ENCODE data around the gene IQCK.
"Not testable (repeated sequence)": the region's sequence is repeated elsewhere in the genome, so short reads cannot be mapped to it uniquely, and the experiment has no call there.

Gene IQCK

GRCh38 chr16:19715566-19715965 lies 2.5 kb upstream of the IQCK start:
- in situ Hi-C loops (cut with MboI; ENCODE audit: low sequenced_read_pairs), result no loop called here

- in situ Hi-C loops (cut with MboI; ENCODE audit: low sequenced_read_pairs), result no loop called here
Observed at GRCh38 chr16:19716183-19716582, 1.9 kb upstream of the IQCK start.

- in situ Hi-C loops (cut with MboI; ENCODE audit: low sequenced_read_pairs), result not testable (repeated sequence)
Observed at GRCh38 chr16:19716728-19717127, 1.3 kb upstream of the IQCK start.

GRCh38 chr16:19717314-19717713 lies 757 bp upstream of the IQCK start:
- in situ Hi-C loops (cut with MboI; ENCODE audit: low sequenced_read_pairs), result no loop called here

- in situ Hi-C loops (cut with MboI; ENCODE audit: low sequenced_read_pairs), result no loop called here
Observed at GRCh38 chr16:19718624-19718965, 524 bp downstream of the IQCK start.

GRCh38 chr16:19722269-19722952 lies 4.3 kb downstream of the IQCK start:
- in situ Hi-C loops (cut with MboI; ENCODE audit: low sequenced_read_pairs), result no loop called here

GRCh38 chr16:19722981-19723380 lies 4.9 kb downstream of the IQCK start:
- in situ Hi-C loops (cut with MboI; ENCODE audit: low sequenced_read_pairs), result no loop called here

- in situ Hi-C loops (cut with MboI; ENCODE audit: low sequenced_read_pairs), result no loop called here
Observed at GRCh38 chr16:19728636-19728965, 10.5 kb downstream of the IQCK start.

- in situ Hi-C loops (cut with MboI; ENCODE audit: low sequenced_read_pairs), result no loop called here
Observed at GRCh38 chr16:19733551-19733950, 15.5 kb downstream of the IQCK start.

- in situ Hi-C loops (cut with MboI; ENCODE audit: low sequenced_read_pairs), result no loop called here
Observed at GRCh38 chr16:19735074-19735867, 17.2 kb downstream of the IQCK start.

GRCh38 chr16:19737306-19738038 lies 19.4 kb downstream of the IQCK start:
- in situ Hi-C loops (cut with MboI; ENCODE audit: low sequenced_read_pairs), result no loop called here

GRCh38 chr16:19741354-19741753 lies 23.3 kb downstream of the IQCK start:
- in situ Hi-C loops (cut with MboI; ENCODE audit: low sequenced_read_pairs), result no loop called here

- in situ Hi-C loops (cut with MboI; ENCODE audit: low sequenced_read_pairs), result no loop called here
Observed at GRCh38 chr16:19743816-19744159, 25.7 kb downstream of the IQCK start.

GRCh38 chr16:19744670-19745069 lies 26.6 kb downstream of the IQCK start:
- in situ Hi-C loops (cut with MboI; ENCODE audit: low sequenced_read_pairs), result no loop called here

GRCh38 chr16:19745286-19746010 lies 27.4 kb downstream of the IQCK start:
- in situ Hi-C loops (cut with MboI; ENCODE audit: low sequenced_read_pairs), result no loop called here

- in situ Hi-C loops (cut with MboI; ENCODE audit: low sequenced_read_pairs), result no loop called here
Observed at GRCh38 chr16:19746561-19746960, 28.5 kb downstream of the IQCK start.

GRCh38 chr16:19748389-19749168 lies 30.5 kb downstream of the IQCK start:
- in situ Hi-C loops (cut with MboI; ENCODE audit: low sequenced_read_pairs), result no loop called here

- in situ Hi-C loops (cut with MboI; ENCODE audit: low sequenced_read_pairs), result no loop called here
Observed at GRCh38 chr16:19749571-19750080, 31.6 kb downstream of the IQCK start.

- in situ Hi-C loops (cut with MboI; ENCODE audit: low sequenced_read_pairs), result no loop called here
Observed at GRCh38 chr16:19751478-19752385, 33.7 kb downstream of the IQCK start.

Data from HL-60/S4 (cell line).